CD14-positive monocyte (primary cell): ENCODE measurements around the gene STYXL2. TPM values are rescaled to one million over a fixed set of nuclear protein-coding genes. Genes with fewer than 3 reads are reported as not detected.

Source experiments
- DNase-seq, 3 donors: peaks; one replicate each; pipeline ENCODE4 v3.0.0-alpha.2; 2011 to 2022
- H2AFZ ChIP-seq: 2 replicates; pipeline ENCODE4 v1.6.0; 2012; ENCODE audit warnings: mild to moderate bottlenecking, low read depth, low read length, inconsistent platforms; ENCODE audit not compliant: insufficient read depth, poor library complexity, severe bottlenecking
- H3K27ac ChIP-seq, 2 donors: 1 replicate in 1 of 2; 2 replicates in 1 of 2; pipeline ENCODE4 v1.5.1; 2012 to 2013; ENCODE audit warnings: low read length in 2 of 2, control low read depth in 1 of 2, inconsistent platforms in 1 of 2, low read depth in 1 of 2, mild to moderate bottlenecking in 1 of 2
- H3K27me3 ChIP-seq, 2 donors: one replicate each; pipeline versions ENCODE4 v1.6.0 to v1.6.1; 2011 to 2013; ENCODE audit warnings: low read length in 2 of 2; ENCODE audit not compliant: control insufficient read depth in 2 of 2, insufficient read depth in 2 of 2
- H3K36me3 ChIP-seq, 2 donors: replicated peaks in 1 of 2; 1 replicate in 1 of 2; 2 replicates in 1 of 2; pipeline versions ENCODE4 v1.5.1 to v1.6.1; 2012 to 2013; ENCODE audit warnings: low read length in 2 of 2, control low read depth in 1 of 2, inconsistent platforms in 1 of 2, mild to moderate bottlenecking in 1 of 2; ENCODE audit not compliant: insufficient read depth in 2 of 2, control insufficient read depth in 1 of 2
- H3K4me1 ChIP-seq, 2 donors: 1 replicate in 1 of 2; 2 replicates in 1 of 2; pipeline versions ENCODE4 v1.5.1 to v1.6.1; 2012 to 2013; ENCODE audit warnings: low read length in 2 of 2, control low read depth in 1 of 2, inconsistent platforms in 1 of 2, mild to moderate bottlenecking in 1 of 2, moderate library complexity in 1 of 2; ENCODE audit not compliant: insufficient read depth in 2 of 2, control insufficient read depth in 1 of 2
- H3K4me2 ChIP-seq: replicated peaks from 2 replicates; pipeline ENCODE3; 2012; ENCODE audit warnings: low read length, moderate library complexity, mild to moderate bottlenecking; ENCODE audit not compliant: poor library complexity, severe bottlenecking; ENCODE audit errors: extremely low read depth
- H3K4me3 ChIP-seq, 3 experiments: fragments of 200-600 bp in 1 of 3; sonication (generic) in 1 of 3; replicated peaks in 1 of 3; 1 replicate in 2 of 3; 2 replicates in 1 of 3; pipeline ENCODE4 v1.5.1; 2011 to 2013; ENCODE audit warnings: low read length in 3 of 3, mild to moderate bottlenecking in 3 of 3, control low read depth in 2 of 3, low read depth in 2 of 3, inconsistent platforms in 1 of 3, moderate library complexity in 1 of 3
- H3K79me2 ChIP-seq: 2 replicates; pipeline ENCODE4 v1.6.0; 2012; ENCODE audit warnings: mild to moderate bottlenecking, control low read depth, inconsistent platforms, low read length, moderate library complexity; ENCODE audit not compliant: insufficient read depth
- H3K9ac ChIP-seq: 2 replicates; pipeline ENCODE4 v1.6.0; 2017; ENCODE audit warnings: low read length, mild to moderate bottlenecking; ENCODE audit not compliant: insufficient read depth, poor library complexity, severe bottlenecking
- H3K9me3 ChIP-seq, 2 donors: replicated peaks in 1 of 2; 1 replicate in 1 of 2; 2 replicates in 1 of 2; pipeline versions ENCODE4 v1.5.1 to v1.6.1; 2012 to 2013; ENCODE audit warnings: low read length in 2 of 2, control low read depth in 1 of 2; ENCODE audit not compliant: control insufficient read depth in 1 of 2, insufficient read depth in 1 of 2
- H4K20me1 ChIP-seq: 2 replicates; pipeline ENCODE4 v1.6.0; 2012; ENCODE audit warnings: mild to moderate bottlenecking, low read length, control low read depth, moderate library complexity; ENCODE audit not compliant: insufficient read depth
- H3K27ac Mint-ChIP-seq, 7 donors: one replicate each; pipeline ENCODE4 v1.8.0; 2020; ENCODE audit warnings: mild to moderate bottlenecking in 7 of 7, mixed read lengths in 7 of 7, moderate library complexity in 6 of 7, inconsistent platforms in 2 of 7
- H3K27me3 Mint-ChIP-seq, 3 donors: one replicate each; pipeline ENCODE4 v1.8.0; 2021 to 2022; ENCODE audit warnings: low read depth in 3 of 3, mild to moderate bottlenecking in 3 of 3, mixed read lengths in 3 of 3, moderate library complexity in 3 of 3, inconsistent platforms in 1 of 3
- H3K36me3 Mint-ChIP-seq, 2 donors: one replicate each; pipeline ENCODE4 v1.8.0; 2020; ENCODE audit warnings: mixed read lengths in 2 of 2, inconsistent platforms in 1 of 2, mild to moderate bottlenecking in 1 of 2
- H3K4me1 Mint-ChIP-seq: one replicate; pipeline ENCODE4 v1.8.0; 2020; ENCODE audit warnings: mild to moderate bottlenecking, mixed read lengths
- H3K4me3 Mint-ChIP-seq, 2 donors: one replicate each; pipeline ENCODE4 v1.8.0; 2020; ENCODE audit warnings: mild to moderate bottlenecking in 2 of 2, mixed read lengths in 2 of 2, moderate library complexity in 1 of 2
- H3K9me3 Mint-ChIP-seq, 7 donors: one replicate each; pipeline ENCODE4 v1.8.0; 2020 to 2022; ENCODE audit warnings: mixed read lengths in 7 of 7, mild to moderate bottlenecking in 6 of 7, moderate library complexity in 6 of 7, inconsistent platforms in 2 of 7
- WGBS: methylation state at CpG from one replicate; pipeline ENCODE4 v1.1.5; 2013; ENCODE audit warnings: missing lambda C conversion rate; ENCODE audit not compliant: insufficient coverage; 5-methylcytosine and 5-hydroxymethylcytosine counted together
- intact Hi-C, 2 donors: fragments of 100-400 bp; cut with micrococcal nuclease; formaldehyde crosslinking; loops; one replicate each; pipeline versions ENCODE4 v1.15.0 to v1.15.1; 2023
- polyA plus RNA-seq, 3 donors: library from polyadenylated mRNA; depleted of rRNA in 1 of 3; unstranded in 2 of 3; stranded (reverse) in 1 of 3; fragments of 300-500 nt in 2 of 3; fragments of >200 nt in 1 of 3; fragmentation: Illumina TruSeq in 2 of 3; gene quantifications; 1 replicate in 2 of 3; 2 replicates in 1 of 3; pipeline ENCODE4 v1.2.3, GENCODE V29; 2012 to 2021
- TF ChIP-seq, protein P1 (sequence below): fragments of 200-600 bp; IDR thresholded peaks from one replicate; pipeline ENCODE4 v1.8.0; 2022; ENCODE audit warnings: antibody characterized with exemption, mild to moderate bottlenecking

STYXL2 gene
- polyA plus RNA-seq, 3 donors, result not detected

DNA sequence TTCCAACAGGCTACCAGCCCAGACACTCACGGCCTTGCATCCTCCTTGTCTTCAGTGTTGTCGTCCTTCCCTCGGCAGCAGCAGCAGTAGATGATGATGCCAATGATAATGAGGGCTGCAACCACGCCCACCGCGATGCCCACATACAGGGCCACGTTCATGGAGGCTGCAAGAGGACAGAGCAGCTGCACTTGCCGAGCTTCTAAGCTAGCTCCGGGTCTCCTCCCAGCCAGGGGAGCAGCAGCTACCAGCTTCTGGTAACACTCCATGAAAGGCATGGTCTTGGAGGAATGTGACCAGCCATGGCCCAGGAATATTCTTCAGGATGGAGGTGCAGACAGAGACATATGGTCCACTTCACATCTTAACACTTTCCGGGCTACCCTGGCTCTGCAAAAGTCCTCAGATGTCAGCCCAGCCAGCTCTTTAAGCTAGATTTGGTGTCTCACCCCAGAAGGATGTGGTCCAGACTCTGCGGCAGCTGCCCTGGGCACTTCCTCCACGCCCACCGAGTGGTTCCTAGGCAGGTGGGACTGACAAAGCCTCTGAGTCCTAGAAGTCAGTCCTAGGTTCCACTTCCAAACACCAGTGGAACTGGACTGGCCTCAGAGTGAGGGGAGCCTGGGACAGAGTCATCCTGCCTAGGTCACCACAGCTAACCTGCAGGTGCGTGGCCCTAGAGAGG is 38.8 kb upstream of the STYXL2 start:
- no peaks in the 10 kb centered on the region for H3K36me3 Mint-ChIP-seq
- H3K4me2 ChIP-seq, result no peak overlapping the region
- no peaks in the 10 kb centered on the region for H3K27me3 ChIP-seq
- peaks cover 1 to 4% (median 3%) of the 10 kb centered on the region in 3 donors for H3K27me3 Mint-ChIP-seq
- no peak overlapping the region for H3K27ac Mint-ChIP-seq
- no peaks in the 10 kb centered on the region for H4K20me1 ChIP-seq
- H3K4me3 ChIP-seq, result no peak overlapping the region
- DNase-seq, result no peak
- peaks cover 4 to 6% of the 10 kb centered on the region in 2 donors for H3K4me1 ChIP-seq
- no peak overlapping the region for H3K9ac ChIP-seq
- no peaks in the 10 kb centered on the region for H3K36me3 ChIP-seq
- intact Hi-C loops, result loop anchor here in 1 of 2 donors (10.0 kb wide), 2 partner anchors 170 to 1130 kb away; no protein-coding TSS in a partner anchor
- no peak overlapping the region for H2AFZ ChIP-seq
- H3K4me1 Mint-ChIP-seq, result peaks cover 8% of the 10 kb centered on the region
- no peak overlapping the region for H3K27ac ChIP-seq
- WGBS, result 79% methylated on average over 14 of the region's 14 CpGs
- no peaks in the 10 kb centered on the region for H3K79me2 ChIP-seq
- H3K9me3 Mint-ChIP-seq, result no peaks in the 10 kb centered on the region
- TF ChIP-seq, protein P1, sequence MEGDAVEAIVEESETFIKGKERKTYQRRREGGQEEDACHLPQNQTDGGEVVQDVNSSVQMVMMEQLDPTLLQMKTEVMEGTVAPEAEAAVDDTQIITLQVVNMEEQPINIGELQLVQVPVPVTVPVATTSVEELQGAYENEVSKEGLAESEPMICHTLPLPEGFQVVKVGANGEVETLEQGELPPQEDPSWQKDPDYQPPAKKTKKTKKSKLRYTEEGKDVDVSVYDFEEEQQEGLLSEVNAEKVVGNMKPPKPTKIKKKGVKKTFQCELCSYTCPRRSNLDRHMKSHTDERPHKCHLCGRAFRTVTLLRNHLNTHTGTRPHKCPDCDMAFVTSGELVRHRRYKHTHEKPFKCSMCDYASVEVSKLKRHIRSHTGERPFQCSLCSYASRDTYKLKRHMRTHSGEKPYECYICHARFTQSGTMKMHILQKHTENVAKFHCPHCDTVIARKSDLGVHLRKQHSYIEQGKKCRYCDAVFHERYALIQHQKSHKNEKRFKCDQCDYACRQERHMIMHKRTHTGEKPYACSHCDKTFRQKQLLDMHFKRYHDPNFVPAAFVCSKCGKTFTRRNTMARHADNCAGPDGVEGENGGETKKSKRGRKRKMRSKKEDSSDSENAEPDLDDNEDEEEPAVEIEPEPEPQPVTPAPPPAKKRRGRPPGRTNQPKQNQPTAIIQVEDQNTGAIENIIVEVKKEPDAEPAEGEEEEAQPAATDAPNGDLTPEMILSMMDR, result no peak
- H3K4me3 Mint-ChIP-seq, result no peak overlapping the region
- no peaks in the 10 kb centered on the region for H3K9me3 ChIP-seq

- no peak for DNase-seq
- H3K27me3 Mint-ChIP-seq, result peaks cover 1 to 4% (median 3%) of the 10 kb centered on the region in 3 donors
- Histone ChIP-seq H3K4me3 (no peak overlapping the region), H3K9me3 (no peaks in the 10 kb centered on the region), H3K27me3 (no peaks in the 10 kb centered on the region), H3K4me2 (no peak overlapping the region), H3K36me3 (no peaks in the 10 kb centered on the region), H2AFZ (no peak overlapping the region), H3K4me1 (peaks cover 4 to 6% of the 10 kb centered on the region in 2 donors), H4K20me1 (no peaks in the 10 kb centered on the region), H3K79me2 (no peaks in the 10 kb centered on the region), H3K9ac (no peak overlapping the region), H3K27ac (no peak overlapping the region)
- intact Hi-C loops, result loop anchor here in 1 of 2 donors (10.0 kb wide), 2 partner anchors 172 to 1132 kb away; no protein-coding TSS in a partner anchor
- peaks cover 8% of the 10 kb centered on the region for H3K4me1 Mint-ChIP-seq
- TF ChIP-seq, protein P1, result no peak
- no peak overlapping the region for H3K4me3 Mint-ChIP-seq
- 67% methylated on average over 5 of the region's 10 CpGs for WGBS
- H3K9me3 Mint-ChIP-seq, result no peaks in the 10 kb centered on the region
- H3K27ac Mint-ChIP-seq, result no peak overlapping the region
- H3K36me3 Mint-ChIP-seq, result no peaks in the 10 kb centered on the region
Observed at GRCh38 chr1:167056529-167057231, 37.2 kb upstream of the STYXL2 start.
